Skeletal muscle satellite cell (primary cell): ENCODE measurements around the gene RSPH6A.

Experiments
- H3K27me3 ChIP-seq: 2 replicates; pipeline ENCODE4 v1.7.0; 2013; ENCODE audit warnings: low read length; ENCODE audit not compliant: control insufficient read depth, insufficient read depth
- H3K36me3 ChIP-seq: 2 replicates; pipeline ENCODE4 v1.7.0; 2013; ENCODE audit warnings: mild to moderate bottlenecking, control low read depth, low read length; ENCODE audit not compliant: insufficient read depth
- H3K4me1 ChIP-seq: 2 replicates; pipeline ENCODE4 v1.7.0; 2013; ENCODE audit warnings: low read length; ENCODE audit not compliant: control insufficient read depth, insufficient read depth
- H3K4me2 ChIP-seq: 2 replicates; pipeline ENCODE4 v1.7.0; 2013; ENCODE audit warnings: mild to moderate bottlenecking, low read length
- H3K4me3 ChIP-seq: 2 replicates; pipeline ENCODE4 v1.7.0; 2013; ENCODE audit warnings: low read length
- H3K9ac ChIP-seq: 2 replicates; pipeline ENCODE4 v1.7.0; 2013; ENCODE audit warnings: mild to moderate bottlenecking, low read depth, low read length, moderate library complexity
- H3K9me3 ChIP-seq: replicated peaks from 2 replicates; pipeline ENCODE4 v1.7.0; 2013; ENCODE audit warnings: mild to moderate bottlenecking, control low read depth, low read length

The RSPH6A gene

GRCh38 chr19:45793876-45794275 lies 21.2 kb downstream of the RSPH6A start:
- Histone ChIP-seq H3K4me1 (peaks cover 16% of the 10 kb centered on the region), H3K36me3 (peaks cover 13% of the 10 kb centered on the region), H3K4me3 (no peak overlapping the region), H3K9ac (no peak overlapping the region), H3K4me2 (no peak overlapping the region), H3K27me3 (no peaks in the 10 kb centered on the region), H3K9me3 (no peaks in the 10 kb centered on the region)

GRCh38 chr19:45793178-45793564 lies 21.9 kb downstream of the RSPH6A start:
- H3K4me1 ChIP-seq: peaks cover 15% of the 10 kb centered on the region
- peak overlapping the region; percentile 29 for H3K4me3 ChIP-seq
- H3K27me3 ChIP-seq: no peaks in the 10 kb centered on the region
- H3K36me3 ChIP-seq: peaks cover 19% of the 10 kb centered on the region
- no peaks in the 10 kb centered on the region for H3K9me3 ChIP-seq
- peak overlapping the region; percentile 25 for H3K4me2 ChIP-seq
- H3K9ac ChIP-seq: no peak overlapping the region

DNA sequence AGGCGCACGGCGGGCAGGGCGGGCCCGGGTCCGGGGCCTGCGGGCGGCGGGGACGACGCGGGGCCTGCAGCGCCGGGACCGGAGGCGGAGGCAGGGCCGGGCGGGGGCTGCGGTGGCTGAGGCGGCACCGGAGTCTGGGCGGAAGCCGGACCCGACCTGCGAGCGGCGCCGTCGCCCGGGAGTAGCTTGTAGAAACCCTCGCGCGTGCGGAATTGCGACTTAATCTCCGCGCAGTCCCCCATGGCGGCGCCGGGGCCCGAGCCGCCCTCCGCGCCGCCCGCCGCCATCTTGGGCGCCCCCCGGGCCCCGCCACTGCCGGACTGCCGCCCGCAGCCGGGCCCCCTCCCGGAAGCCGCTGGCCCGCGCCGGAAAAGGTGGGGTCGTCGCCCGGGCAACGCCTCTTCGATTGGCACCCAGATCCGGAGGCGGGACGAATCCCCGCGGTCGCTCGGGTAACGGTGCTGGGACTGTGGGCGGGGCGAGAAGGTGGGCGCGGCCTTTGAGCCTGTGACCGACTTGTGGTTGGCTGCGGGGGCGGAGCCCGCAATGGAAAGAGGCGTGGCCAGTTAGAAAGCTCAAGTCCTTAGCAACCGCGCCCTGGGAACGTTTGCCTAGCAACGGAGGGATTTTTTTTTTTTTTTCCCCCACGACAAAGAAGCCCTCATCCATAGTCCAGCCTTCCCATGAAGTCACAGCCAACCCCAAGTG lies 22.5 kb downstream of the RSPH6A start, which contains the start of gene DMWD:
TSS of gene DMWD (minus strand) at position 376 of the 708 bp plus-strand sequence. CDS start at position 287, 89 bp downstream.
- H3K27me3 ChIP-seq: no peaks in the 10 kb centered on the region

DNA sequence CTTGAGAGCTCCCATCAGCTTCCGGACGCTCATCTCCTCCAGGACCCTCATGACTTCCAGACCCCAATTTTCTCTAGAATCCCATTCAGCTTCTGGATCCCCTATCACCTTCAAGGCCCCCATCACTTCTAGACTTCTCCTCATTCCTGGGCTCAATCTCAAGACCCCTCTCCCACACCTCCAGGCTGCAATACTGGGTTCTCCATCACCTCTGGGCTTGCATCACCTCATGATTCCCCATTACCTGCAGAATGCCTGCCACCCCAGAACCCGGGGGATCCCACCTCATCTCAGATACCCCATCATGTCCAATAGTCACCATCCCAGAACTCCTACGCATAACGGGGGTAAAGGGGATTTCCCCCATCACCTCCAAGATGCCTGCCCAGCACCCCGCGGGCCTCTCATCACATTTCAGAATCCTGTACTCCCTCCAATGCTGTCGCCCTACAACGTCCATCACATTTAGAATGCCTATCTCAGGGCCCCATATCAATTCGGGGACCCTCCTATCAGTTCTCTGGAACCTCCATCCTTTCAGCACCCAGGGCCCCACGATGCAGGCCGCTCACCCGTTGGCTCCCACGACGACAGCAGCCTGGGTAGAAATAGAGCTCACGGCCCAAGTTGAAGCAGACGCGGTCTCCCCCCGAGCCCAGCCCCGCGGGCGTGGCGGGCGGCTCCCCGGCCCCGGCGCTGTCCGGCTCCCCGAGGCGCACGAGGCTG lies 23.2 kb downstream of the RSPH6A start:
- H3K36me3 ChIP-seq: peaks cover 30% of the 10 kb centered on the region
- H3K9ac ChIP-seq: peak overlapping the region; percentile 90
- H3K4me3 ChIP-seq: peak overlapping the region; percentile 82
- peak overlapping the region; percentile 88 for H3K4me2 ChIP-seq
- H3K9me3 ChIP-seq: no peaks in the 10 kb centered on the region
- peaks cover 15% of the 10 kb centered on the region for H3K4me1 ChIP-seq
- H3K27me3 ChIP-seq: no peaks in the 10 kb centered on the region

More for the DNA sequence above, 22.5 kb downstream of the RSPH6A start, which contains the start of gene DMWD:
- Histone ChIP-seq H3K9me3 (no peaks in the 10 kb centered on the region), H3K4me1 (peaks cover 15% of the 10 kb centered on the region), H3K4me2 (peak within 1 kb of the TSS; percentile 88), H3K4me3 (peak within 1 kb of the TSS; percentile 82), H3K9ac (peak within 1 kb of the TSS; percentile 90), H3K36me3 (peaks cover 23% of the 10 kb centered on the region)

- Histone ChIP-seq H3K4me2 (peak overlapping the region; percentile 88), H3K27me3 (no peaks in the 10 kb centered on the region), H3K36me3 (peaks cover 39% of the 10 kb centered on the region), H3K4me1 (peaks cover 15% of the 10 kb centered on the region), H3K4me3 (peak overlapping the region; percentile 82), H3K9me3 (no peaks in the 10 kb centered on the region), H3K9ac (peak overlapping the region; percentile 90)
Observed at GRCh38 chr19:45790942-45791341, 24.2 kb downstream of the RSPH6A start.

GRCh38 chr19:45789035-45789786 lies 25.9 kb downstream of the RSPH6A start:
- Histone ChIP-seq H3K27me3 (no peaks in the 10 kb centered on the region), H3K4me3 (no peak overlapping the region), H3K4me2 (no peak overlapping the region), H3K4me1 (peaks cover 30% of the 10 kb centered on the region), H3K9me3 (no peaks in the 10 kb centered on the region), H3K9ac (no peak overlapping the region), H3K36me3 (peaks cover 52% of the 10 kb centered on the region)

GRCh38 chr19:45786533-45786894 lies 28.6 kb downstream of the RSPH6A start:
- peaks cover 49% of the 10 kb centered on the region for H3K4me1 ChIP-seq
- H3K4me3 ChIP-seq: no peak overlapping the region
- peaks cover 52% of the 10 kb centered on the region for H3K36me3 ChIP-seq
- no peaks in the 10 kb centered on the region for H3K27me3 ChIP-seq
- H3K9ac ChIP-seq: no peak overlapping the region
- H3K9me3 ChIP-seq: no peaks in the 10 kb centered on the region
- no peak overlapping the region for H3K4me2 ChIP-seq

- peaks cover 49% of the 10 kb centered on the region for H3K4me1 ChIP-seq
- no peaks in the 10 kb centered on the region for H3K27me3 ChIP-seq
- no peak overlapping the region for H3K4me2 ChIP-seq
- no peak overlapping the region for H3K9ac ChIP-seq
- no peaks in the 10 kb centered on the region for H3K9me3 ChIP-seq
- no peak overlapping the region for H3K4me3 ChIP-seq
- peaks cover 51% of the 10 kb centered on the region for H3K36me3 ChIP-seq
Observed at GRCh38 chr19:45785781-45786532, 29.2 kb downstream of the RSPH6A start.

GRCh38 chr19:45785097-45785496 lies 30.0 kb downstream of the RSPH6A start:
- peaks cover 46% of the 10 kb centered on the region for H3K36me3 ChIP-seq
- H3K27me3 ChIP-seq: no peaks in the 10 kb centered on the region
- H3K9ac ChIP-seq: peak overlapping the region; percentile 12
- H3K4me3 ChIP-seq: no peak overlapping the region
- no peaks in the 10 kb centered on the region for H3K9me3 ChIP-seq
- H3K4me1 ChIP-seq: peaks cover 55% of the 10 kb centered on the region
- no peak overlapping the region for H3K4me2 ChIP-seq

GRCh38 chr19:45784096-45784495 lies 31.0 kb downstream of the RSPH6A start:
- Histone ChIP-seq H3K36me3 (peaks cover 51% of the 10 kb centered on the region), H3K9me3 (no peaks in the 10 kb centered on the region), H3K4me2 (peak overlapping the region; percentile 78), H3K27me3 (no peaks in the 10 kb centered on the region), H3K4me1 (peaks cover 58% of the 10 kb centered on the region), H3K9ac (peak overlapping the region; percentile 80), H3K4me3 (no peak overlapping the region)
